CD4-positive, alpha-beta T cell treated with Interleukin-10 for 1 hour (primary cell): ENCODE results near the gene RFX2.

Source experiments
- DNase-seq: peaks from one replicate; pipeline ENCODE4 v3.0.0-alpha.2; 2020

The RFX2 gene

GRCh38 chr19:6103217-6103644, 7.1 kb downstream of the RFX2 start:
- no peak for DNase-seq

GRCh38 chr19:6101991-6102390, 8.3 kb downstream of the RFX2 start:
- no peak for DNase-seq

- no peak for DNase-seq
Measured at GRCh38 chr19:6101291-6101825, 8.9 kb downstream of the RFX2 start.

DNA sequence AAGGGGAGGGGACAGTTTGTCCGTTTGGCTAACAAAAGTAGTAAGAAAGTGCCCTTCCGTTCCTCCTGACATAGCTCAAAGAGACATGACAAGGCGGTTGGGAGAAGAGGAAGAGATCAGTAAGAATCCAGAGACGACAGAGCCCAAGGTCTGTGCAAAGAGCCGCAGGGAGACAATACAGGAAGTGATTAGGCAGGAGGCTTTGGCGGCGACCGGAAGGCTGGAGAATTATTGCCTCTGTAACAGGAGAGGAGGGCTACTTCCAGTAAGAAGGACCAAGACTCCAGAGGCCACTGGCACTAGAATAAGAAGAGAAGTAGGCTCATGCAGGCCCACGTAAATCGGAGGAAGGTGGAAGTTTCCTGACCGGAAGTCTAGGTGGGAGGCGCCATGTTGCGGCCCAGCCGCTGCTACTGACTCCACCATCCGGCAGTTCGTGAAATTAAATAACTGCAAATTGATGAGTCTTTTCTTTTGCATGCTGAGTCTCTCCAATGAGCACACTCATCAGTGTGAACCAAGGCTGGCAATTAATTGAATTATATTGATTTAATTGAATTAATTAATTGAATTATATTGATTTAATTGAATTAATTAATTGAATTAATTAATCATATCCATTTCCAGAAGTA, 9.9 kb downstream of the RFX2 start:
- peak; percentile 34 for DNase-seq

GRCh38 chr19:6099599-6099998, 10.7 kb downstream of the RFX2 start:
- no peak for DNase-seq

DNA sequence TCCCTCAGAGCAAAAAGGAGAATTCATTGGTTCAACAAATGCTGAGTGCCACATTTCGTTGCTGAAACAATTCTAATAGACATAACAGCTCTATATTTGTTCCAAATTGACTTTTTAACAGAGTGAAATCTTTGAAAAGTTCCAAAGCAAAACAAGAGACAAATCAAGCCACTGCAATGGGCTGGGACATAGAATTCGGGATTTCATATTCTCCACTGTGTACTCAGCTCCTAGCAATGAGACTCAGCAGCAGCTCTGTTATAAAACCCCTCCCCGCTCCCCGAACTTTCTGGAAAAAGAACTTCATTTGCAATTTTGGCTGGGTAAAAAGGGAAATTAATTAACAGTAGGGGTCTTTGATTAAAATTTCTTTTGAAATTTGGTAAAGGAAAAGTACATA, 11.3 kb downstream of the RFX2 start:
- no peak for DNase-seq

DNA sequence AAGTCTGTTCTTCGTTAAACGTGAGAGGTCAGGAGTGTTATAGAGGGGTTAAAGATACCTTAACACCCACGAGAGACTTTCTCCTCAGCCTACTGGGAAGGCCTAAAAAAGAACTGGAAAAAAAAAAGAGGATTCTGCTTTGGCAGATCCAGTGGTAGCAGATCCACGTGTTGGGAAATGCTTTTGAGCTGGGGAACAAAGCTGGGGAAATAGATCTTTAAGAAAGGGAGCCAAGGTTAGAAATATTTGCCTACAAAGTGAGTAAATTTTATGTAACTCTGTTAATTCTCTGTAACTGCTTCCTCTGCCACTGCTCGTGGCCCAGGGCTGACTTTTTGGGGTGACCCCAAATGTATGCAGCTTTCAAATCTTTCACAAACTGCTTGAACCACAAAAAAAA, 11.7 kb downstream of the RFX2 start:
- no peak for DNase-seq

- DNase-seq = no peak
Measured at GRCh38 chr19:6097911-6098310, 12.4 kb downstream of the RFX2 start.

DNA sequence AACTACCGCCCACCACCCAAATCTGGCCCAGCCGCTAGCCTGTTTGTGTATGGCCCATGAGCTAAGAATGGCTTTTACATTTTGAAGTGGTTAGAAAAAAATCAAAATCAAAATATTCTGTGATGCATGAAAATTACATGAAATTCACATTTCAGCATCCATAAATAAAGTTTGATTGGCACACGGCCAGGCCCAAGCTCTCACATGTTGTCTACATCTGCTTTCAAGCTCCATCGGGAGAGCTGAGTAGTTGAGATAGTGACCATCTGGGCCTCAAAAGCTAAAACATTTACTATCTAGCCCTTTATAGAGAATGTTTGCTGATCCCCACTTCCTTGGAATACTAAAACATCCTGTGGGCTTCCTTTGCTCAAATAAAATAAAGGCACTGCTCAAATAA, 14.5 kb downstream of the RFX2 start:
- DNase-seq = no peak

- DNase-seq = no peak
Measured at GRCh38 chr19:6092329-6093286, 17.7 kb downstream of the RFX2 start.

DNA sequence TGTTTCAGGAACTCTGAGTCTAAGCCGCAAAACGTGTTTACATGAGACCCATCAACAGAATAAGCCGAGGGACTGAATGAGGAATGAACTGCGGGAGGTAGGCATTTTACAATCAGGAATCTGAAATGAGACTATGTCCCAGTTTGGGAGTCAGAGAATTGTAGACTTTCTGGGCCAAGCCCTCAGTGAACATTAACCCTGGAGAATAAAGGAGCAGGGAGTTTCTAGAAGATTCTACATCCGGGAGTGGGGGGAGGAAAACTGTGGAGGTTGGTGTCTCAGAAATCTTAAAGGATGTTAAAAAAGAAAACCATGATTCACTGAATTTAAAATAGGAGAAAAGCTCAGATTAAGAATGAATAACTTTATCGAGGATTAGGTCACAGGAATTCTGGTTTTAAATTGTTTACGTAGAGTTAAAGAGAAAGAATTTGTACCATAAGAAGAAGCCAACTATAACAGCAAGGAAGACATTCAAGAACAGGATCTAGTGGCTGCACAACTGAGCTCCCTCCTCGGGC, 18.5 kb downstream of the RFX2 start:
- no peak for DNase-seq

GRCh38 chr19:6090634-6091033, 19.7 kb downstream of the RFX2 start:
- no peak for DNase-seq

DNA sequence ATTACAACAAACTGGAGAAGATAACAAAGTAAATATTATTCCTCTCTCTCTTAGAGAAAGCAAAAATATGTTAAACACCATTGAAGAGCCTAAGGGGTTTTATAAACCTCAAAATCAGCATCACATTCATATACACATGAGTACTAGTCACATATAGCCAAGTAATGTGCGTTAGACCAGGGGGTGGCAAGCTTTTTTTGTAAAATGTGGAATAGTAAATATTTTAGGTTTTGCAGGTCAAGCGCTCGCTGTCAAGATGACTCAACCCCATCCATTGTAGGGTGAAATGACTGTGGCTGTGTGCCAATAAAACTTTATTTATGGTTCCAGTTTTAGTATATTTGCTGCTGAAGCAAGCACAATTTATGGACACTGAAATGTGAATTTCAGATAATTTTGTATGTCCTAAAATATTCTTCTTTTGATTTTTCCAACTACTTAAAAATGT, 21.7 kb downstream of the RFX2 start:
- no peak for DNase-seq

DNA sequence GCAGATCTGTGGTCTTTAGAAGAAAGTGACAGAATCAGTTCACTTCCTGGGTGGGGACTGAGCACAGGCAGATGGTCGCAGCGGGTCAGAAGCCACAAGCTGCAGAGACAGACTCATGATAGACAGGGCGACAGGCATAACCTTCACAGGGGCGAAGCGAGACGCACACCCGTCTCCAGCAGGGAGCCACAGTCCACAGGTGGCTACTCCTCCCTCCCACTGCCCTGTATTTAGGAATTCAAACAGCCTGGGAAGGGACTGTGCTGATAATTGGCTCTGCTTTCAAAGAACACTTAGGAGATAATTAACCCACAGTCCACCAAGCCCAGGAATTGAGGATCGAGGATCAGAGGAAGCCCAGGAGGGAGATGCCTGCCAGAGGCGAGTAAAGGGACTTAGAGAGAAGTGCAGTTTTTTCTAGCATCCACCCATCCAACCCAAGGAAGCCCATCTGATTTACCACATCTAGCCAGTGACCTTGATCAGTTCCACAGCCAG, 23.2 kb downstream of the RFX2 start:
- peak; percentile 43 for DNase-seq

- no peak for DNase-seq
Measured at GRCh38 chr19:6086068-6086788, 24.1 kb downstream of the RFX2 start.

DNA sequence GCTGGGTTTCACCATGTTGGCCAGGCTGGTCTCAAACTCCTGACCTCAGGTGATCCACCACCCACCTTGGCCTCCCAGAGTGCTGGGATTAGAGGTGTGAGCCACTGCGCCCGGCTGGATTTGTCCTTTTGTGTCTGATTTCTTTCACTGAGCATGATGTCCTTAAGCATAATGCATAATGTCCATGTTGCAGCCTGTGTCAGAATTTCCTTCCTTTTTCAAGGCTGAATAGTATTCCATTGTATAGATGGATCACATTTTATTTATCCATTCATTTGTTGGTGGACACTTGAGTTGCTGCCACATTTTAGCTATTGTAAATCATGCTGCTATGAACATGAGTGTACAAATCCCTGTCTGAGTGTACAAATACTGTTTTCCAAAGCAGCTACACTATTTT, 25.5 kb downstream of the RFX2 start:
- no peak for DNase-seq

- DNase-seq = no peak
Measured at GRCh38 chr19:6079107-6079506, 31.2 kb downstream of the RFX2 start.

- DNase-seq = no peak
Measured at GRCh38 chr19:6078068-6078467, 32.2 kb downstream of the RFX2 start.

- DNase-seq = no peak
Measured at GRCh38 chr19:6076675-6077463, 33.4 kb downstream of the RFX2 start.

GRCh38 chr19:6076291-6076665, 34.0 kb downstream of the RFX2 start:
- DNase-seq = no peak

GRCh38 chr19:6074709-6075403, 35.4 kb downstream of the RFX2 start:
- DNase-seq = no peak
